Parathyroid adenoma (tissue), 2 donors: ENCODE data around the gene FDXR.

Experiments used
- H2AFZ ChIP-seq: fragments of 300-600 bp; sonication (generic); one replicate; pipeline ENCODE4 v1.7.0; 2017; ENCODE audit warnings: antibody characterized with exemption, mild to moderate bottlenecking
- H3K27ac ChIP-seq: fragments of 300-600 bp; sonication (generic); one replicate; pipeline ENCODE4 v1.7.0; 2017
- H3K27me3 ChIP-seq: fragments of 300-600 bp; sonication (generic); one replicate; pipeline ENCODE4 v1.7.0; 2017; ENCODE audit warnings: low read length; ENCODE audit not compliant: control insufficient read depth, insufficient read depth
- H3K36me3 ChIP-seq: fragments of 300-600 bp; sonication (generic); one replicate; pipeline ENCODE4 v1.7.0; 2017; ENCODE audit warnings: low read length; ENCODE audit not compliant: control insufficient read depth, insufficient read depth
- H3K4me1 ChIP-seq: fragments of 300-600 bp; sonication (generic); one replicate; pipeline ENCODE4 v1.7.0; 2017; ENCODE audit warnings: control low read depth
- H3K4me2 ChIP-seq: fragments of 300-600 bp; sonication (generic); one replicate; pipeline ENCODE4 v1.7.0; 2017; ENCODE audit warnings: low read length
- H3K4me3 ChIP-seq: fragments of 300-600 bp; sonication (generic); one replicate; pipeline ENCODE4 v1.7.0; 2017; ENCODE audit warnings: low read depth, low read length
- H3K79me2 ChIP-seq: fragments of 300-600 bp; sonication (generic); one replicate; pipeline ENCODE4 v1.7.0; 2017; ENCODE audit warnings: control low read depth
- H3K9ac ChIP-seq: fragments of 300-600 bp; sonication (generic); one replicate; pipeline ENCODE4 v1.7.0; 2017; ENCODE audit warnings: mild to moderate bottlenecking
- H3K9me3 ChIP-seq: fragments of 300-600 bp; sonication (generic); one replicate; pipeline ENCODE4 v1.7.0; 2017; ENCODE audit warnings: low read length; ENCODE audit not compliant: control insufficient read depth
- CTCF ChIP-seq: fragments of 300-600 bp; sonication (generic); IDR thresholded peaks from one replicate; pipeline ENCODE4 v1.7.0; 2017; ENCODE audit warnings: antibody characterized with exemption, mild to moderate bottlenecking
- donor health status: primary hyperparathyroidism.

Gene FDXR

GRCh38 chr17:74862108-74862901 lies 10.5 kb downstream of the FDXR start:
- Histone ChIP-seq H3K27me3 (peaks cover 8% of the 10 kb centered on the region), H3K36me3 (no peaks in the 10 kb centered on the region), H3K4me2 (peak overlapping the region; percentile 17), H3K4me1 (no peaks in the 10 kb centered on the region), H3K4me3 (no peak overlapping the region), H3K79me2 (no peaks in the 10 kb centered on the region), H3K27ac (no peak overlapping the region), H2AFZ (no peak overlapping the region), H3K9ac (no peak overlapping the region), H3K9me3 (no peaks in the 10 kb centered on the region)
- TF ChIP-seq CTCF: peak; percentile 56

- Histone ChIP-seq H3K4me3 (no peak overlapping the region), H3K27ac (no peak overlapping the region), H3K4me2 (peak overlapping the region; percentile 17), H3K36me3 (no peaks in the 10 kb centered on the region), H3K9me3 (no peaks in the 10 kb centered on the region), H3K4me1 (no peaks in the 10 kb centered on the region), H2AFZ (no peak overlapping the region), H3K9ac (no peak overlapping the region), H3K79me2 (no peaks in the 10 kb centered on the region), H3K27me3 (peaks cover 8% of the 10 kb centered on the region)
- no peak for TF ChIP-seq CTCF
Measured at GRCh38 chr17:74861662-74862107, 11.1 kb downstream of the FDXR start.

GRCh38 chr17:74860872-74861661 lies 11.7 kb downstream of the FDXR start:
- H2AFZ ChIP-seq: peak overlapping the region; percentile 50
- H3K4me2 ChIP-seq: peak overlapping the region; percentile 51
- no peak overlapping the region for H3K27ac ChIP-seq
- H3K79me2 ChIP-seq: no peaks in the 10 kb centered on the region
- no peaks in the 10 kb centered on the region for H3K4me1 ChIP-seq
- no peaks in the 10 kb centered on the region for H3K36me3 ChIP-seq
- H3K4me3 ChIP-seq: peak overlapping the region; percentile 20
- H3K27me3 ChIP-seq: peaks cover 8% of the 10 kb centered on the region
- no peaks in the 10 kb centered on the region for H3K9me3 ChIP-seq
- H3K9ac ChIP-seq: no peak overlapping the region
- TF ChIP-seq CTCF: no peak

- Histone ChIP-seq H3K4me1 (no peaks in the 10 kb centered on the region), H3K4me2 (no peak overlapping the region), H2AFZ (no peak overlapping the region), H3K9ac (no peak overlapping the region), H3K4me3 (no peak overlapping the region), H3K9me3 (no peaks in the 10 kb centered on the region), H3K79me2 (no peaks in the 10 kb centered on the region), H3K27ac (no peak overlapping the region), H3K27me3 (peaks cover 8% of the 10 kb centered on the region), H3K36me3 (no peaks in the 10 kb centered on the region)
- TF ChIP-seq CTCF: no peak
Measured at GRCh38 chr17:74860229-74860871, 12.4 kb downstream of the FDXR start.
